Measurements from ENCODE around the gene SH2D3C.

Gene SH2D3C

DNA sequence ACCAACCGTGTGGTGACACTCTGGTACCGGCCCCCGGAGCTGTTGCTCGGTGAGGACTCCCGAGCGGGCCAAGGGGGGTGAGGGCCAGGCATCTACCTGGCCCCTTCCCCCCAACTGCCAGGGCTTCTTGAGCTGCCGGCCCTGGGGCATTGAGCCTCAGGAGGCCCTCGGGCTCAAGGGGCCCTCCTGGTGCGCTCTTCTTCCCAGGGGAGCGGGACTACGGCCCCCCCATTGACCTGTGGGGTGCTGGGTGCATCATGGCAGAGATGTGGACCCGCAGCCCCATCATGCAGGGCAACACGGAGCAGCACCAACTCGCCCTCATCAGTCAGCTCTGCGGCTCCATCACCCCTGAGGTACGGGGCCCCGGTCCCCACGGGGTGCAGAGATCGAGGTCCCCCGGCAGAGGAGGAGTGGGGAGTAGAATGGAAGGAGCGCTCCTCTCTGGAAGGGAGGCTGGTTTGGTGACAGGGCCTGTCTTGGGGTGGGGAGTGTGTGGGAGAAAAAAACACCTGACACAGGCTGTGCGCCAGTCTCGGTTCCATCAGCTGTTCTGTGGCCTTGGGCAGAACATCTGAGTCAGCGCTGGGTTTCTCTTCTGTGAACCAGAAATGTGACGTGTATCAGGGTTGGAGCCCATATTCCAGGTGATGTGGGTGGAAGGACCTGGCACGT is 10.0 kb upstream of the SH2D3C start:
- Histone ChIP-seq H3K27me3 (no peaks in the 10 kb centered on the region), H3K36me3 (peaks cover 50% of the 10 kb centered on the region), H3K9me3 (no peaks in the 10 kb centered on the region), H3K4me3 (ENCODE audit: low read depth, low read length) (no peak overlapping the region), H3K4me1 (0 out of 2 replicates have a peak, but pooled peaks cover 4% of the 10 kb centered on the region)
- TF ChIP-seq, protein P1, sequence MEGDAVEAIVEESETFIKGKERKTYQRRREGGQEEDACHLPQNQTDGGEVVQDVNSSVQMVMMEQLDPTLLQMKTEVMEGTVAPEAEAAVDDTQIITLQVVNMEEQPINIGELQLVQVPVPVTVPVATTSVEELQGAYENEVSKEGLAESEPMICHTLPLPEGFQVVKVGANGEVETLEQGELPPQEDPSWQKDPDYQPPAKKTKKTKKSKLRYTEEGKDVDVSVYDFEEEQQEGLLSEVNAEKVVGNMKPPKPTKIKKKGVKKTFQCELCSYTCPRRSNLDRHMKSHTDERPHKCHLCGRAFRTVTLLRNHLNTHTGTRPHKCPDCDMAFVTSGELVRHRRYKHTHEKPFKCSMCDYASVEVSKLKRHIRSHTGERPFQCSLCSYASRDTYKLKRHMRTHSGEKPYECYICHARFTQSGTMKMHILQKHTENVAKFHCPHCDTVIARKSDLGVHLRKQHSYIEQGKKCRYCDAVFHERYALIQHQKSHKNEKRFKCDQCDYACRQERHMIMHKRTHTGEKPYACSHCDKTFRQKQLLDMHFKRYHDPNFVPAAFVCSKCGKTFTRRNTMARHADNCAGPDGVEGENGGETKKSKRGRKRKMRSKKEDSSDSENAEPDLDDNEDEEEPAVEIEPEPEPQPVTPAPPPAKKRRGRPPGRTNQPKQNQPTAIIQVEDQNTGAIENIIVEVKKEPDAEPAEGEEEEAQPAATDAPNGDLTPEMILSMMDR (IDR thresholded peaks at IDR 0.05; ENCODE audit: low read depth, low read length) = no peak
- no peak for DNase-seq

DNA sequence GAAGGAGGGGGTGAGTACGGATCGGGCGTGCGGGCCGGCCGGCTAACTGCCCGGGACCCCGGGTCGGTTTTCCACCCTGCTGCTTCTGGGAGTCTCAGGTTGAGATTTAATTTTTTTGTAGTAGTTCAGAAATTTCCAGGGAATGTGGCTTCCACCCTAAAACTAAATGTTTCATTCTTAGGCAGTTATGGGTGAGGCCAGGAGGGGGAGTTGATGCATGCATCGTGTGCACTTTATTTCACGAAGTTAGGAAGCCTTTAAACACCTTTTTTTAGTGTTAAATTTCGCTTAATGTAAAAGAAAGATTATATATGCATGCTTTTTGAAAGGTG is 8.3 kb upstream of the SH2D3C start:
- Histone ChIP-seq H3K4me1 (peaks cover 4% of the 10 kb centered on the region; the same call in 1 of the 2 replicates), H3K4me3 (ENCODE audit: low read depth, low read length) (peak overlapping the region; percentile 89), H3K9me3 (no peaks in the 10 kb centered on the region), H3K27me3 (no peaks in the 10 kb centered on the region), H3K36me3 (peaks cover 49% of the 10 kb centered on the region)
- TF ChIP-seq, protein P1 (IDR thresholded peaks at IDR 0.05; ENCODE audit: low read depth, low read length) = peak; percentile 56
- no peak for DNase-seq

DNA sequence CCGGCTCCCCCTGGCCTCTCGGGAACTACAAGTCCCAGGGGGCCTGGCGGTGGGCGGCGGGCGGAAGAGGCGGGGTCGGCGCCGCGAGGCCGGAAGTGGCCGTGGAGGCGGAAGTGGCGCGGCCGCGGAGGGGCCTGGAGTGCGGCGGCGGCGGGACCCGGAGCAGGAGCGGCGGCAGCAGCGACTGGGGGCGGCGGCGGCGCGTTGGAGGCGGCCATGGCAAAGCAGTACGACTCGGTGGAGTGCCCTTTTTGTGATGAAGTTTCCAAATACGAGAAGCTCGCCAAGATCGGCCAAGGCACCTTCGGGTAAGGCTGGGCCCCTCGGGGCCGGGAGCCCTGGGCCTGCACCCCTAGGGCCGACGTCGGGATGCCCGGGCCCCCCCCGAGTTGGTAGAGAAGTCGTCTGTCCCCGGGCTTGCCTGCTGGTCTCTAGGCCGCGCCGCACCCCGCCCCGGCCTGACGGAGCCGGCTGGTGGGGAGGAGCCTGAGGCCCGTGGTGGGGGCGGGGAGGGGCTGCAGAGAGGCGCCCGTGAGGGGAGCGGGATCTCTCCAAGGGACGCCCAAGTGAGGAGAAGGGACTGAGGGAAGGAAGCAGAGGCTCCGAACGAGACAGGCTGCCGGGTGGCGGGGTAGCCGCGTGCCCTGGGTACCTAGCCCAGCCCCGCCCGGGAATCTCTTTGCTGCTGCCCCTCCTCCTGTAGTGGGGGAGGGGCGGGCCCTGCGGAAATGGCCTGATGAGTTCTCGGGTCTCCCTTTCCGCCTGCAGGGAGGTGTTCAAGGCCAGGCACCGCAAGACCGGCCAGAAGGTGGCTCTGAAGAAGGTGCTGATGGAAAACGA is 7.7 kb upstream of the SH2D3C start, which contains the start of gene CDK9:
CDK9 (plus strand) TSS at position 102 of the 840 bp plus-strand sequence; CDS start at position 217, 115 bp downstream.
- Histone ChIP-seq H3K9me3 (no peaks in the 10 kb centered on the region), H3K4me3 (ENCODE audit: low read depth, low read length) (peak within 1 kb of the TSS; percentile 89), H3K4me1 (peaks cover 4% of the 10 kb centered on the region; the same call in 1 of the 2 replicates), H3K27me3 (no peaks in the 10 kb centered on the region), H3K36me3 (peaks cover 43% of the 10 kb centered on the region)
- TF ChIP-seq, protein P1 (IDR thresholded peaks at IDR 0.05; ENCODE audit: low read depth, low read length) = no peak
- peak; percentile 96 for DNase-seq

DNA sequence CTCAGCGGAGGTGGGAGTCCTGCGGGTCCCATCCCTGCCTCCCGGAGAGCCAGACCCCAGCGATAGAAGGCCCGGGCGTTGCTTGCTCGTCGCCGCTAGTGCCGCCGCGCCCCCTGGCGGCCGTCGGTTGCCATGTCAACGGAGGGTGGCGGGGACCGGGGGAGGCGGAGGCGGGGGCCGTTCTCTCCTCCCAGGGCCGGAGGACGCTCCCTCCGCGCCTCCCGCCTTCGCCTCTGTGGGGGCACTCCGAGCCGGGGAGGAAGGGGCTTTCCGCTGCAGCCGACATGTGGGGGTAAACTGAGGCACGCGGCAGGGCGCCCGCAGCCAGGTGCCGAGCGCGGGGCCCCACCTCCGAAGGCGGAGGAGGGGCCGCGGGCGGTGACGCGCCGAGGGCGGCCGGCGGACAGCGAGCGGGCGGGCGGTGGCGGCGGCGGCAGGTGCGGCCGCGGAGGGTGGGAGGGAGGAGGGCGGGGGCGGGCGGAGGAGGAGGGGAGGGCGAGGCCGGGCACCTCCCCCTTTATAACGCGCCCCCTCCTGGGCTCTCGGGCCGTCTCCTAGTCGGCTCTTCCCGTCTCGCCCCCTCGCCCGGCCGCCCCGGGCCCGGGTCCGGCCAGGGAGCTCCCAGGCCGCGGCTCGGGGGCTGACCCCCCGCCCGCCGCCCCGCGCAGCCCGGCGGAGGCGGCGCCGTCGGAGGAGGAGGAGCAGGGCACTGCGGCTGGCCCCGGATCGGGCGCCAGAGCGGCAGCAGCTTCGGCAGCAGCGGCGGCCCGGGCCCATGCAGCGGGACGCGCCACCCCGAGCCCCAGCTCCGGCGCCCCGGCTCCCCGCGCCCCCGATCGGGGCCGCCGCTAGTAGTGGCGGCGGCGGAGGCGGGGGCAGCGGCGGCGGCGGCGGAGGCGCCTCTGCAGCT is 6.8 kb upstream of the SH2D3C start:
- TF ChIP-seq, protein P1 (IDR thresholded peaks at IDR 0.05; ENCODE audit: low read depth, low read length) = peak; percentile 68
- DNase-seq = peak; percentile 92
- Histone ChIP-seq H3K4me3 (ENCODE audit: low read depth, low read length) (peak overlapping the region; percentile 62), H3K9me3 (no peaks in the 10 kb centered on the region), H3K36me3 (peaks cover 35% of the 10 kb centered on the region), H3K27me3 (no peaks in the 10 kb centered on the region), H3K4me1 (peaks cover 6% of the 10 kb centered on the region; the same call in 1 of the 2 replicates)

DNA sequence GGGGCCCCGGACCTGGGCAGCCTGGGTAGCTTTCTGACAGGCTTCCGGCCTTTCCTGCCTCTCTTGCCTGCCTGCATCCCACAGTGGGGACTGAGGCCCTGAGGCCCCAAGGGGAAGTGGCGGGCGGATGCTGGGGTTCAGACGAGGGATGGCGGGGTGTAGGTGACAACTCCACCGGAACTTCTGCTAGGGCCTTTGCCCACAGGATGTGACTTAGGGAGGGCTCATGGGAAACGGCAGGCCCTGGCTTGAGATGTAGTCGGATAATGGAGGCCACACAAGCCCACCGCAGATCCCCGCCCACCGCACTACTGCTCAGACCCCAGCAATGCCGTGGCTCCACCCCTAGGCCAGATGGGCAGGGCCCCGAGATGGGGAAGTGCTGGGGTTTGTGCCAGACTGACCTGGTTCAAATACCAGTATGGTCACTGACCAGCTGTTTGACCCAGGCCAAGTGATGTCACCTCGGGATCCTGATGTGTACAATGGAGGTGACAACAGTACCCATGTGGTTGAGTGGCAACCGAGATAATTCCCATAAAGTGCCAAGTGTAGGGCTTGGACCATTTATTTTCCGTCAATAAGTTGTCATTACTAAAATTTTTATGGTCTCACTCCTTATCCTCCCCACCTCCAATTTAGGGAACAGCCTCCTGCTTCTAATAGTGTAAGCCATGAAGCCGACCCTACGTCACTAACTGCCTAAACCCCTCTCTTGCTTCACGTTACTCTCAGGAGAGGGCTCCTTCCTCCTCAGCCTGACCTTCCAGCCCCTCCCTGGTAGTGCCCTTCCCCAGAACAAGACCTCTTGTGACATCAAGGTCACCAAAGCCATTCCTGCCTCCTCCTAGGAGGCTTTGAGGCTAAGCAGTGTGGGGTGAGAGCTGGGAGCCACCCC is 4.9 kb upstream of the SH2D3C start:
- no peaks in the 10 kb centered on the region for H3K9me3 ChIP-seq
- peaks cover 15% of the 10 kb centered on the region for H3K36me3 ChIP-seq
- DNase-seq = no peak
- no peak overlapping the region for H3K4me3 ChIP-seq (ENCODE audit: low read depth, low read length)
- peaks cover 20% of the 10 kb centered on the region for H3K4me1 ChIP-seq
- H3K27me3 ChIP-seq = no peaks in the 10 kb centered on the region
- TF ChIP-seq, protein P1 (IDR thresholded peaks at IDR 0.05; ENCODE audit: low read depth, low read length) = no peak

Measured in BE2C (cell line).